GM19043 (cell line): ENCODE data around the gene PHYKPL.

Source experiments
- ATAC-seq: cut with Tn5 transposase; IDR thresholded peaks from one replicate; pipeline ENCODE4 v1.9.1; 2021; ENCODE audit warnings: low read depth; ENCODE audit not compliant: unreplicated experiment

The PHYKPL gene

DNA sequence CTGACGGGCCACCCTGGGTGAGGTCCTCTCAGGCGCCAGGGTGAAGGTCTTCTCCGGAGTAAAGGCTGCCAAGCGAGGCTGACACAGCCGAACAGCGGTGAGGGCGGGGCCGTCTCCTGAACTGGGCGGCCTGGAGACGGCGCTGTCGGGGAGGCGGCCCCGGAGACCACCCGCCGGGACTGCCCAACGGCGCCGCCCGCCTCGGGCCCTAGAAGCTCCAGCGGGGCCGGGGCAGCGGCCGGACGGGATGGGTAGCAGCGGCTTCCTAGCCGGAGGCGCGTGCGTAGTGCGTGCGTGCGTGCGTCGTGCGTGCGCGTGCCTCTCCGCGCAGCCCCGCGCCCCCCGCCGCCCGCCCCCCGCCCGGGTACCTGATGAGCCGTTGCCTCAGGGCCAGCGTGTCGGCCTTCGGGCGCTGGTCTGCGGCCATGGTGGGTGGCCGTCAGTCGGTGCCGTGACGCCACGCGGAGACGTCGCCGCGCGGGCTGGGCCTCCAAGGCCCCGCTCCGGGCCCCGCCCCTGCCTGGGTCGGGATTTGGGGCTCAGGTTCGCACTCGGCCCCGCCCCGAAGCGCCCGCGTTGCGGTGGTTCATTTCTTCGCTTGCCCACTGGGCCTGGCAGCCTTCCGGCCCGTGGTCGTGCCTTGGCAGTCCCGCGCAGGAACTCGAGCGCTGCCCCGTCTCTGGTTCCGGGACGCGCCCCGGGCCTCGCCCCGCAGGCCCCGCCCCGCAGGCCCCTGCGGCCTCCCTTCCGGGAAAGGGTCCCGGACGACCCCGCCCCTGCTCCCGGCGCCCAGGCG is at the start of gene PHYKPL:
TSS of gene PHYKPL (minus strand) at position 679 of the 796 bp plus-strand sequence. CDS start at position 427, 252 bp downstream.
- peak; percentile 64 for ATAC-seq

DNA sequence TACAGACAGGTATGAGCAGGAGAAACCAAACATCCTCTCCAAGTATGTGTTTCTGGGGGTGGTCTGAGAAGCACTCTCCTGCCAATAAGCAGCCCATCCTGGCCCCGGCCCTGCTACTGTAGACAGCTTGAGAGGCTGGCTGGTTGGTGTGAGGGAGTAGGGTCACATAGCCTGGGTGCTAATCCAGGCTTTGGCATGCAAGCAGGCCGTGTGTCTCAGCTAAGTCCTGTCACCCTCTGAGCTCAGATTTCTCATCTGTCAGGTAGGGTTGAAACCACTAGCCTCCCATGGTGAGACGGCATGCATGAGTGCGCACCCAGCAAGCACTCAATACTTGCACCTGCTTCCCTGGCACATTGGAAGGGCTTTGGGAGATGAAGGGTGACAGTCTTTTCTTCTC is 49.8 kb upstream of the PHYKPL start:
- ATAC-seq, result no peak

DNA sequence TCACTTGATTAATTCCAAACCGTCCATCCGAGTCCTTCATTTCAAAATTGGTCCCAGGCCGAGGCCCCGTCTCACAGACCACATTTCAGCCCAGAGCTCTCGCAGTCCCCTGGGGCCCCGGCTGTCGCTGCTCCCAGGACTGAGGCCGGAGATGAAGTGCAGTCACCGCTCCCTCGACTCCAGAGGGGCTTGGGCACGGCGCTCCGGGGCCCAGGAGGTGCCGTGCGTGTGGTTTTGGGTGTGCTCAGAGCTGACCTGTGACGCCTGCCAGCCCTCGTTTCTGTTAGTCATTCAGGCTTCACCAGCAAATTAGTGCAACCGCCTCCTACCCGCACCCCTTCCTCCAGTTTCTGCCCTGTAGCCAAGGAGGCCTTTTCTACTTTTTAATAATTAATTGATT is 48.7 kb upstream of the PHYKPL start:
- no peak for ATAC-seq

- ATAC-seq, result no peak
These were observed 48.0 kb upstream of the PHYKPL start for GRCh38 chr5:178280631-178281030.

- no peak for ATAC-seq
These were observed 47.3 kb upstream of the PHYKPL start for GRCh38 chr5:178279723-178280438.

DNA sequence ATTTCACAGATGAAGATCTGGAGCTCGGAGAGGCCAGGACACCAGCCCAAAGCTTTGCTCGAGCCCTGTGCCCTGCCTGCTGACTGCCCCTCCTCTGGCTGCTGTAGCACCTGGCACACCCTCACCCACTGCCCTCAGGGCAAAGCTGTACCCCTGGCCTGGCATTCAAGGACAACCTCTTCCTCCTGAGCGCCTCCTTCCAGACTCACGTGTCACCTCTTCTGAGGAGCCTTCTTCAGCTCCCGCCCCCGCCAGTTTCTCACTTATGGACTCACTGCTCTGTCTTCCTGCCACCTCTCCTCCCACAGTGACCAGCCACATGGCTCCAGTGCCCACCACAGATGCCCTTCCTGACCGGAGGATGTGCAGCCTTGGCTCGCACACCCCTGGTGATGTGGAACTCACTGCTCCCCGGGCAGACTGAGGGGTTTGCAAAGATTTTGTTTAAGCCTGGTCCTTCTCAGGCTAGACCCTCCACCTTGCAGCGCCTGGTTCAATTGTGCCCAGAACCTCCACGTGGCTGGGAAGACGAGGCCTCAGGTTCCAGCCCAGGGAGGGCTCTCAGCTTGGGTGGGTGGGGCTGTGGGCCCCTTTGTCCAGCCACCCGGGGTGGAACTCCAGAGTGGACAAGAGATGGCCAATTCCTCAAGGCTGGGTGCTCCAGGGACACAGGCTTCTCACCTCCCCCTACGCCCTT is 46.6 kb upstream of the PHYKPL start:
- no peak for ATAC-seq

- ATAC-seq, result no peak
These were observed 45.9 kb upstream of the PHYKPL start for GRCh38 chr5:178278358-178279023.

DNA sequence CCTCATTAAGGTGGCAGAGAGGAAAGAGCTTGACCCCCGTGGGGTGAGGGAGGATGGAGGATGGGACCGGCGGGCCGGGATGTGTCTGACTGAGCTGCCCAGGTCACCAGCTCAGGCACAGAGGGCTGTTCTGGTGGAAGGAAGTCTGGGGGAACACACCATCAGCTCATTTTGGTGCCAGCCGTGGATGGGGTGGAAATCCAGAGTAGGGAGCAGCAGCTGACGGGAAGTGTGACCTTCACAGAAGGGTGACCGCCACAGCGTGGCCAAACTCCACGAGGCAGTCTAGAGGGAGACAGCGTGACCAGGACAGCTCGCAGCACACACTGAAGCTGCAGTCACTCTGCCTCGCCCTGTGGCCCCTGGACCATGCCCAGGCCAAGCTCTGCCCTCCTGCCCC is 45.3 kb upstream of the PHYKPL start:
- no peak for ATAC-seq

DNA sequence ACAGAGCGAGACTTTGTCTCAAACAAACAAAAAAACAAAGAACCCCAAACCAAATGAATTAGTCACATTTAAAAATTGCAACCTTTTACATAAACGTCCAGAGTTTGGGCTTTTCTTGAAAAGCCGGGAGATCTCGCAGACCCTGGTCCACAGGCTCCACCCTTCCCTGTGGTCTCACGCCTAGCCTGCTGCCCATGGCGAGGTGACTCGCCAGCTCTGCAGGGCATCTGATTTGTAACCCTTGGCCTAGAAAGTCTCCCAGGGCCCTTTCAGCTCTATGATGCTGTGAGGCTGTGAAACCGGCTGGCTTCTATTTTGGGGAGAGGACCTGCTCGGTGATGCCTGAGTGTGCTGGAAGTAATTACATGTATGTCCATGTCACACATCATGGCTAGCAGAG is 44.7 kb upstream of the PHYKPL start:
- ATAC-seq, result no peak

DNA sequence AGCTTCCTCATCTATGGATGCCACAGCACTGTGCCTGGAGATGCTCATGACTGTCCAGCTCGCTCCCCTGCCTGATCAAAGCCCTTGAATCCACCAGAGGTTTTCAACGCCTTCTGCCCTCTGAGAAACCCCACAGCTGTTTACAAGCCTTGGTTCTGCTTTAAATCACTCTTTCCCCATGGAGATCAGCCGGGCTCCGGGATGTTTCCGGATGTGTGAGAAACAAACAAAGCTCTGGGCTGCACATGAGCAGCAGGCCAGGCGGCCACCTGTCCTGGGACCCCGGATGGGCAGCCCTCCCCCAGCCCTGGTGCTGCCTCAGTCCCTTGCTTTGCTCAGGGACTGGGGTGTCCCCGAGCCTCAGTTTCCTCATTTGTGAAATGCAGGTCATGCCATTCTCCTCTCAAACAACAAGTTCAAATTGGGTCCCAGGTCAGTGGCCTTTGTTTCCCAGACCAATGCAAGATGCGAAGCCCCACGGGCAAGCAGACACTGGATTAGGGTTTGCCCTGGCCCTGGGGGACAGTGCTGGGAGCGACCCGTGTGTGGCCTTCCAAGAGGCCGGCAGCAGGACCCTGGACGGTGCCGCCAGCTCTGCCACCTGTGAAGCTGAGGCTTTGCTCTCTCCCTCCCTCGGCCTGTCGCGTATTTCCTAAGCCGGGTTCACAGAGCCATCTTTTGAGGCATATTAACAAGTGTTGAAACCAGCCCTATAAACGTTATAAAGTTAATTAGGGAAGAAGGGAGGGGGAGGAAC is 42.4 kb upstream of the PHYKPL start:
- ATAC-seq, result no peak

GRCh38 chr5:178273665-178274541 is 41.3 kb upstream of the PHYKPL start:
- no peak for ATAC-seq

GRCh38 chr5:178273041-178273440 is 40.4 kb upstream of the PHYKPL start:
- no peak for ATAC-seq

- no peak for ATAC-seq
These were observed 40.0 kb upstream of the PHYKPL start for GRCh38 chr5:178272591-178272990.

DNA sequence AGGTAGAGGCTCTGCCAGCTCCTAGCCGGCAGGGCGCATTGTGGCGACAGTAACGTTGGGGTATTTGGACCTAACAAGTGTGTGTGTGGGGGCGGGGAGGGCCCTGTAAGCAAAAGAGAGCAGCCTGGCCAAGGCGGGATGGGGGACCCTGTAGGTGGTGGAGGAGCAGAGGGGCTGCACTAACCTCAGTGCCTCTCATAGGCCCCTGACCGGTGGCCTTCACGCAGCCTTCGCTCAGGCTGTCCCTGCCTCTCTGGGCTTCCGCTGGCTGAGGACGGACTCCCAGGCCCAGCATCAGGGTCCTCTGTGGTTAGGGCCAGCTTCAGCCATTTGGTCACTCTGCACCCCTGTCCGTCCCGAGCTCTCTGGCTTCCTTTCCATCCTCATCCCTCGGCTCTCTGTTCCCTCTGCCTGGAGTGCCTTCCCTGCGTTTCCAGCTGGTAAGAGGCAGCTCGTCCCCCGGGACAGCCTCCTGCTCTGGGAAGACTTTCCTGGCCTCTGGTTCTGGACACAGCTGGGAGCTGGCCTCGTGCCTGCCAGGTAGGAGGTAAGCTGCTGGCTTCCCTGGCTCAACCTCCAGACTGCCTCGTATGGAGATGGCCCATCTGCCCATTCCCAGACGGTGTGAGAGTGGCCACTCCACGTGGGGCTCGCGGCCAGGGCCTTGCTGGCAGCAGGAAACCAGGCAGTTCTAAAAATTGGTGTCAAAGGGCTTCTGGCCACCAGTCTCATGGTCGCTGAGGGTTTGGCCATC is 39.3 kb upstream of the PHYKPL start:
- ATAC-seq, result no peak

DNA sequence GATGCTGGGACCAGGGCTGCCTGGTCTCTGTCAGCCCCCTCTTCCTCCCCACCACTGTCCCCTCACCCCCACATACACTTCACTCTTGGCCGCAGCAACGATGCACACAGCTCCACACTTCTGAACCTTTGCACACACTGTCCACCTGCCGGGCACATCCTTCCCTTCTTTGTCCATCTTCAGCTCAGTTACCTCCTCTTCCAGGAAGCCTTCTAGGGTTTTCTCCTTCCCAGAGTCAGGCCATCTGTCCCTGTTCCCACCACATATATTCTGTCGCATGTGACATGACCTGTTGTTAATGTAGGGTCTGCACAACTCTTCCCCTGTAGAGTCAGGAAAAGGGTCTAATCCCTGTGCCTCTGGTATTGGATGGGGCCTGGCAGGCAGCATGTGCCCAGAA is 38.6 kb upstream of the PHYKPL start:
- no peak for ATAC-seq

DNA sequence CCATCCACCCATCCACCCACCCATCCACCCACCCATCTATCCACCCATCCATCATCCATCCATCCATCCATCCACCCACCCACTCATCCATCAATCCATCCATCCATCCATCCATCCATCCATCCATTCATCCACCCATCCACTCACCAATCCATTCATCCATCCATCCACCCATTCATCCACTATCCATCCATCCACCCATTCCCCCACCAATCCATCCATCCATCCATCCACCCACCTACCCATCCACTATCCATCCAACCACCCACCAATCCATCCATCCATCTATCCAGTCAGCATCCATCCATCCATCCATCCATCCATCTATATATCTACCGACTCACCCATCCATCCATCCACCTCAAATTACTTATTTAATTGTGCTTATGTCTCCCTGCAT is 36.9 kb upstream of the PHYKPL start:
- ATAC-seq, result no peak

DNA sequence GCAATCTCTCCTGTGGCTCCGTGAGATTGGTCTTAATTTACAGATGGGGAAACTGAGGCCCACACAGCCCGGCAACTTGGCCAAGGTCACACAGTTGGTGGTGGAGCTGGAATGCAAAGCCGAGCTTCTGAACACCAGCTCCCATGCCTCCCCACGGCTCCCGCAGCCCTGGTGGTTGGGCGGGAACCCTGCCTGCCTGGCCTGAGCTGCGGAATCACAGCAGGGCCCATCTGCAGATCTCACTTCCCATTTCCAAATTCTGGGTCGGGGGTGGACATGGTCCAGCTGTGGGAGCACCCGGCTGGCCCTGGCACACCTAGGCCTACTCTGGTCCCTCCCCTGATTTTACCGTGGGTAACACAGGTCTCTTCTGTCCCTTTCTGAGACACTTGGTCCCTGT is 35.3 kb upstream of the PHYKPL start:
- ATAC-seq, result no peak

DNA sequence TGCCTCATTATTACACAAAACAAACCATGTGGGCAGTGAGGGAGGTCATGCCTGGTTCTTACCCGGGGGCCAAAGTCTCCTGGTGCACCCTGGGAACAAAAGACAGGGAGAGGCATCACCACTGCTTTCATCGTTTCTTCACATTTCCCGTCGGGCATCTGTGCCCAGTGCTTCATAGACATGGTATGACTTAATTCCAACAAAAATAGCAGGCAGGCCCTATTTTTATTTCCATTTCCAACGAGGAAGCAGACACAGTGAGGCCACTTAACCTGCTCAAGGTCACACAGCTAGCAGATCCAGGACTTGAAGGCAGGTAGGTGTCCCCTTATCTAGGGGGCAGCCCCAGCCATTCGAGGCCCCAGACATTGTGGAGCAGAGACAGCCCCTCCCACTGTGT is 34.6 kb upstream of the PHYKPL start:
- ATAC-seq, result no peak

DNA sequence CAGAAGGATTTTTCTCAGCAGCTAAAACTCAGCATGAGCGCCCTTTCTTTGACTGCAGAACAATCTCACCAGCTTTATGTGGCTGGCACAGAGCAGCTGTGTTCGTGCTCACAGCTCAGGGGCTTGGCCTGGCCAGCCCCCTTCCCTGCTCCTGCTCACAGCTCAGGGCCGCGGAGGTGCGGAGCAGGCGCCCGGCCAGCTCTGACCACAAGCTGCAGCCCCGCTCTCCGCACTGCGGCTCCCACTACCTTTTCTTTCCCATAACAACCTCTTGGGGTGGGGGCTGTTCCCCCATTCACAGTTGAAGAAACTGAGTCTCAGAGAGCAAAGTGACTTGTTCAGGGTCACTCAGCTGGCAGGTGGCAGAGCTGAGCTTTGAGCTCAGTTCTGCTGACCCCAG is 34.0 kb upstream of the PHYKPL start:
- ATAC-seq, result no peak
